A673 (cell line): ENCODE data around the gene FRMD1. TPM values are rescaled to one million over a fixed set of nuclear protein-coding genes. Genes with fewer than 3 reads are reported as not detected.
"Not testable (repeated sequence)": the region's sequence is repeated elsewhere in the genome, so short reads cannot be mapped to it uniquely, and the experiment has no call there.

Experiments
- BruUV-seq: library from RNA; stranded (reverse); fragments of 400-500 nt; replicated peaks from 2 replicates; lab custom pipeline; 2021; lab: Mats Ljungman, UMichigan
- CTCF ChIA-PET: fragments of 300-600 bp; sonication (Branson Sonifier 250); formaldehyde crosslinking; loops from one replicate; lab custom pipeline; 2022; ENCODE audit warnings: antibody characterized with exemption; lab: Charles Lee
- POLR2A ChIA-PET: fragments of 300-600 bp; sonication (Branson Sonifier 250); formaldehyde crosslinking; loops from one replicate; lab custom pipeline; 2022; ENCODE audit warnings: antibody characterized with exemption; ENCODE audit not compliant: low non-redundant PET; lab: Charles Lee
- DNase-seq: peaks from one replicate; pipeline ENCODE4 v3.0.0-alpha.2; 2015; ENCODE audit warnings: low spot score
- H3K27ac ChIP-seq: fragments of 200-600 bp; sonication (generic); 2 replicates; pipeline ENCODE4 v1.5.1; 2016; ENCODE audit warnings: mixed run types, low read depth, mild to moderate bottlenecking, mixed read lengths, antibody characterized with exemption, low read length; ENCODE audit not compliant: poor library complexity, severe bottlenecking
- H3K27me3 ChIP-seq: fragments of 200-600 bp; sonication (generic); replicated peaks from 2 replicates; pipeline ENCODE4 v1.6.1; 2017; ENCODE audit warnings: mixed run types, low read depth, mild to moderate bottlenecking, mixed read lengths, antibody characterized with exemption, low read length; ENCODE audit not compliant: insufficient read depth, poor library complexity
- H3K36me3 ChIP-seq: fragments of 200-600 bp; sonication (generic); 2 replicates; pipeline ENCODE4 v1.6.1; 2016; ENCODE audit warnings: mixed run types, mild to moderate bottlenecking, mixed read lengths, antibody characterized with exemption, low read length; ENCODE audit not compliant: insufficient read depth, poor library complexity, severe bottlenecking
- H3K4me1 ChIP-seq: fragments of 200-600 bp; sonication (generic); 2 replicates; pipeline ENCODE4 v1.6.1; 2017; ENCODE audit warnings: mixed run types, mild to moderate bottlenecking, mixed read lengths, antibody characterized with exemption, low read length; ENCODE audit not compliant: insufficient read depth, poor library complexity, severe bottlenecking
- H3K4me3 ChIP-seq: fragments of 200-600 bp; sonication (generic); 2 replicates; pipeline ENCODE4 v1.5.1; 2016; ENCODE audit warnings: low read depth, mixed run types, mild to moderate bottlenecking, mixed read lengths, low read length; ENCODE audit not compliant: poor library complexity, severe bottlenecking
- H3K9me3 ChIP-seq: fragments of 200-600 bp; sonication (generic); 2 replicates; pipeline ENCODE4 v1.6.1; 2016; ENCODE audit warnings: mixed run types, low read depth, mild to moderate bottlenecking, mixed read lengths, antibody characterized with exemption, low read length; ENCODE audit not compliant: poor library complexity, severe bottlenecking
- CTCF ChIP-seq: fragments of 300-800, 200-600 bp; sonication (generic); conservative IDR thresholded peaks from 2 replicates; pipeline ENCODE4 v1.5.1; 2017; ENCODE audit warnings: low read depth, mild to moderate bottlenecking, antibody characterized with exemption, low read length, moderate library complexity, mixed read lengths
- EZH2 ChIP-seq: fragments of 200-600 bp; sonication (generic); IDR thresholded peaks from 2 replicates; pipeline ENCODE4 v1.6.1; 2017; ENCODE audit warnings: borderline replicate concordance, low read depth, mild to moderate bottlenecking, mixed read lengths, antibody characterized with exemption, low read length; ENCODE audit not compliant: poor library complexity, severe bottlenecking
- intact Hi-C: fragments of 100-400 bp; cut with micrococcal nuclease; formaldehyde crosslinking; loops from one replicate; pipeline ENCODE4 v1.10.0; 2022; ENCODE audit not compliant: unreplicated experiment
- total RNA-seq: library from RNA; stranded (reverse); gene quantifications from 2 replicates; pipeline ENCODE4 v1.2.3, GENCODE V29; 2021

FRMD1 gene
- total RNA-seq, 1 experiment from 2014 or later, result not detected

GRCh38 chr6:168081858-168082546, 3.0 kb upstream of the FRMD1 start:
- no peaks in the 10 kb centered on the region for H3K27me3 ChIP-seq
- no peak overlapping the region for H3K27ac ChIP-seq
- H3K4me1 ChIP-seq, result no peaks in the 10 kb centered on the region
- H3K9me3 ChIP-seq, result no peaks in the 10 kb centered on the region
- no peaks in the 10 kb centered on the region for H3K36me3 ChIP-seq
- DNase-seq, result no peak
- intact Hi-C loops, result no loop called here
- POLR2A ChIA-PET, result no interaction called here
- no TSS peak for BruUV-seq
- CTCF ChIA-PET, result no interaction called here
- no peak overlapping the region for H3K4me3 ChIP-seq
- TF ChIP-seq EZH2 (no peak), CTCF (no peak)

DNA sequence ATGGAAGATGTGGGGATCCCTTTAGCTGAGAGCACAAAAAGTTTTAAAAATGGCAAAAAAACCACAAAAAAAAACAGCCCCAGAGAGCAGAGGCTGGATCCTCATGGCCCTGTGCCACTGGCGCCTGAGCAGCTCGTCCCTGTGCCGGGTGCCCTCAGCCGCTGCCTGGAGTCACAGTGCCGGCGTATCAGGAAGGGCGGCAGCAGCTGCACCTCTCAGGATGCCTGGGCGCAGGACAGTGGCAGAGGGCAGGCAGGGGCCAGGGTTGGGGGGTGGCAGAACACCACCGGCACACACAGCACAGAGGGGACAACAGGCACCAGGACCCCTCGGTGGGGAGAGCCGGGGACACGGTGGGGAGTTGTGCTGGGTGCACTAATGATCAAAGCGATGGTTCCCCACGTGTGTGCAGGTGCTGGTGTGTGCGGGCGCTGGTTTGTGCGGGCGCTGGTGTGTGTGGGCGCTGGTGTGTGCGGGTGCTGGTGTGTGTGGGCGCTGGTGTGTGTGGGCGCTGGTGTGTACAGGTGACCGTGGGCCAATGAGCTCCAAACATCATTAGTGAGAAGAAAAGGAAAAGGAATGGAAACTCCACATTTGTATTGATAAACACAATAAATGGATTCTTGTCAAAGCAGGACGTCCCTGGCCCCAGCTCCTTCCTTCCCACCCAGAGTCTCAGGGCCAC, 1.5 kb upstream of the FRMD1 start:
- Histone ChIP-seq H3K4me3 (no peak overlapping the region), H3K27ac (no peak overlapping the region), H3K27me3 (no peaks in the 10 kb centered on the region), H3K9me3 (no peaks in the 10 kb centered on the region), H3K4me1 (no peaks in the 10 kb centered on the region), H3K36me3 (no peaks in the 10 kb centered on the region)
- intact Hi-C loops, result no loop called here
- no TSS peak for BruUV-seq
- CTCF ChIA-PET, result no interaction called here
- POLR2A ChIA-PET, result no interaction called here
- no peak for DNase-seq
- TF ChIP-seq EZH2 (no peak), CTCF (no peak)

DNA sequence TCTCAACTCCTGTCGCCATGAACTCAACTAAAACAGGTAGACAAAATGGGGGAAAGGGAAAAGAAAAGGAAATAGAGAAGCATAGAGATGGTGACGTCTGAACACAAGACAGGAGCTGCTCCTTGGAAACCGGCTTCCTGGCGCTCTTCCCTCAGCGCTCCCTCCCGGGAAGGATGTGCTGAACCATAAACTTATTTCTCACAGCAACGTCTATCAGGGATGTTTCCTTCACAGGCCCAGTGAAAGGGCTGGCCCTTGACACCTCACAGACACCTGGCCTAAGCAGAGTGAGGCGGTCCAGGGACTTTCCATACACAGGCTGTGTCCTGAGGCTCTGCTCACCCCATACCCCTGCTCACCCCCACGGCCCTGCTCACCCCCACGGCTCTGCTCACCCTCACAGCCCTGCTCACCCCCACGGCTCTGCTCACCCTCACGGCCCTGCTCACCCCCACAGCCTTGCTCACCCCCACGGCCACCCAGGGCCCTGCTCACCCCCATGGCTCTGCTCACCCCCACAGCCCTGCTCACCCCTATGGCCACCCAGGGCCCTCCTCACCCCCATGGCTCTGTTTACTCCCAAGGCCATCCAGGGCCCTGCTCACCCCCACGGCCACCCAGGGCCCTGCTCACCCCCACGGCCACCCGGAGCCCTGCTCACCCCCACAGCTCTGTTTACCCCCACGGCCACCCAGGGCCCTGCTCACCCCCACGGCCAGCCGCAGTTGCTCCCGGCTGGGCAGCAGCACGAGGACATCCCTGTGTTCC, 653 bp downstream of the FRMD1 start:
- H3K27ac ChIP-seq, result no peak overlapping the region
- TF ChIP-seq CTCF, result no peak
- TF ChIP-seq EZH2, result no peak
- POLR2A ChIA-PET, result no interaction called here

GRCh38 chr6:168077401-168077800, 1.6 kb downstream of the FRMD1 start:
- H3K9me3 ChIP-seq, H3K27me3 ChIP-seq, intact Hi-C loops, POLR2A ChIA-PET, DNase-seq, H3K36me3 ChIP-seq, H3K4me3 ChIP-seq, BruUV-seq, H3K27ac ChIP-seq, CTCF ChIA-PET, H3K4me1 ChIP-seq: not testable (repeated sequence)

More for the DNA sequence above, 653 bp downstream of the FRMD1 start:
- Histone ChIP-seq H3K4me3 (no peak overlapping the region), H3K4me1 (no peaks in the 10 kb centered on the region), H3K36me3 (no peaks in the 10 kb centered on the region), H3K27me3 (no peaks in the 10 kb centered on the region), H3K9me3 (no peaks in the 10 kb centered on the region)
- CTCF ChIA-PET, result no interaction called here
- intact Hi-C loops, result no loop called here
- BruUV-seq, result no TSS peak
- no peak for DNase-seq
